RWPE1 (cell line): ENCODE data around the gene CSTPP1.
"Not testable (repeated sequence)": the region's sequence is repeated elsewhere in the genome, so short reads cannot be mapped to it uniquely, and the experiment has no call there.

Source experiments
- CTCF ChIA-PET: fragments of 350-600 bp; sonication (Branson Sonifier 250); formaldehyde crosslinking; extraction: SDS; loops from one replicate; lab custom pipeline; 2021; lab: Yijun Ruan, JAX
- POLR2A ChIA-PET: fragments of 400-600 bp; formaldehyde crosslinking; extraction: SDS; loops from one replicate; lab custom pipeline; 2020; ENCODE audit warnings: antibody characterized with exemption; ENCODE audit not compliant: low non-redundant PET; lab: Yijun Ruan, JAX
- DNase-seq: peaks from one replicate; pipeline ENCODE4 v3.0.0; 2012; ENCODE audit warnings: low spot score
- H3K27ac ChIP-seq: fragments of 450-650 bp; 2 replicates; pipeline ENCODE4 v1.5.1; 2017
- CTCF ChIP-seq: fragments of 450-650 bp; conservative IDR thresholded peaks from 2 replicates; pipeline ENCODE4 v1.5.1; 2017; ENCODE audit warnings: low read depth, mild to moderate bottlenecking

The CSTPP1 gene

GRCh38 chr11:47201015-47201414 lies 264.5 kb downstream of the CSTPP1 start:
- no peak overlapping the region for H3K27ac ChIP-seq
- no peak for DNase-seq
- CTCF ChIA-PET, result interaction anchor here (0.5 kb wide), 1 partner anchor 157 kb away, joined by 3 read pairs; no protein-coding TSS in a partner anchor
- POLR2A ChIA-PET, result no interaction called here
- no peak for TF ChIP-seq CTCF

GRCh38 chr11:47202576-47202975 lies 266.0 kb downstream of the CSTPP1 start:
- H3K27ac ChIP-seq, result no peak overlapping the region
- CTCF ChIA-PET, result no interaction called here
- TF ChIP-seq CTCF, result no peak
- POLR2A ChIA-PET, result no interaction called here
- no peak for DNase-seq

- ChIA-PET CTCF (interaction anchor here (0.6 to 0.9 kb wide), 3 partner anchors 12 to 104 kb away, joined by 3 to 4 read pairs (median 3); no protein-coding TSS in a partner anchor), POLR2A (interaction anchor here (0.6 to 0.9 kb wide), 3 partner anchors 9 to 29 kb away, joined by 4 to 7 read pairs (median 5); partner anchors contain the start of gene DDB2)
- H3K27ac ChIP-seq, result peak overlapping the region; percentile 92
- no peak for TF ChIP-seq CTCF
- peak; percentile 88 for DNase-seq
Observed at GRCh38 chr11:47204637-47204989, 268.1 kb downstream of the CSTPP1 start.

- CTCF ChIA-PET, H3K27ac ChIP-seq, DNase-seq: not testable (repeated sequence)
- POLR2A ChIA-PET, result interaction anchor here (0.7 to 1.0 kb wide), 2 partner anchors 12 to 426 kb away, joined by 4 to 9 read pairs; no protein-coding TSS in a partner anchor
Observed at GRCh38 chr11:47206577-47206976, 270.0 kb downstream of the CSTPP1 start.

GRCh38 chr11:47207459-47207858 lies 270.9 kb downstream of the CSTPP1 start:
- POLR2A ChIA-PET, result no interaction called here

GRCh38 chr11:47208008-47208552 lies 271.5 kb downstream of the CSTPP1 start:
- CTCF ChIA-PET, H3K27ac ChIP-seq: not testable (repeated sequence)

More at GRCh38 chr11:47207459-47207858, 270.9 kb downstream of the CSTPP1 start:
- TF ChIP-seq CTCF, result no peak
- CTCF ChIA-PET, result interaction anchor here (0.5 kb wide), 1 partner anchor 364 kb away, joined by 3 read pairs; no protein-coding TSS in a partner anchor
- DNase-seq, result no peak
- H3K27ac ChIP-seq, result no peak overlapping the region

GRCh38 chr11:47208628-47209027 lies 272.1 kb downstream of the CSTPP1 start:
- CTCF ChIA-PET, result no interaction called here
- POLR2A ChIA-PET, result no interaction called here

More at GRCh38 chr11:47208008-47208552, 271.5 kb downstream of the CSTPP1 start:
- DNase-seq, POLR2A ChIA-PET: not testable (repeated sequence)

More at GRCh38 chr11:47208628-47209027, 272.1 kb downstream of the CSTPP1 start:
- no peak for TF ChIP-seq CTCF
- H3K27ac ChIP-seq, result no peak overlapping the region
- DNase-seq, result no peak
